M059J (cell line): ENCODE results near the gene GPR153. TPM values are rescaled to one million over a fixed set of nuclear protein-coding genes. Genes with fewer than 3 reads are reported as not detected.

Experiments used
- DNase-seq: peaks from one replicate; pipeline ENCODE4 v3.0.0-alpha.2; 2012; ENCODE audit warnings: low read depth
- total RNA-seq: library from RNA; depleted of rRNA; stranded (reverse); fragments of >200 nt; shearing (Covaris generic); gene quantifications from 2 replicates; pipeline ENCODE4 v1.2.3, GENCODE V29; 2014

Gene GPR153
- total RNA-seq, 1 experiment from 2014 or later: 9.1 TPM

GRCh38 chr1:6248932-6249738 is 11.8 kb downstream of the GPR153 start:
- DNase-seq: no peak

GRCh38 chr1:6248161-6248776 is 12.6 kb downstream of the GPR153 start:
- DNase-seq: no peak

- DNase-seq: no peak
Measured at GRCh38 chr1:6247651-6248050, 13.2 kb downstream of the GPR153 start.

- peak; percentile 63 for DNase-seq
Measured at GRCh38 chr1:6246497-6247467, 14.1 kb downstream of the GPR153 start.

GRCh38 chr1:6245869-6246496 is 14.9 kb downstream of the GPR153 start:
- DNase-seq: no peak

- peak; percentile 73 for DNase-seq
Measured at GRCh38 chr1:6245086-6245868, 15.6 kb downstream of the GPR153 start.

- no peak for DNase-seq
Measured at GRCh38 chr1:6244401-6245049, 16.4 kb downstream of the GPR153 start.

GRCh38 chr1:6243993-6244392 is 16.9 kb downstream of the GPR153 start, which contains the start of gene HES3:
Gene HES3 (plus strand): TSS chr1:6244179. CDS start chr1:6244366, 187 bp downstream.
- DNase-seq: no peak

GRCh38 chr1:6243053-6243834 is 17.7 kb downstream of the GPR153 start:
- DNase-seq: no peak

GRCh38 chr1:6241887-6242740 is 18.8 kb downstream of the GPR153 start:
- no peak for DNase-seq

GRCh38 chr1:6241107-6241886 is 19.6 kb downstream of the GPR153 start:
- DNase-seq: no peak

- peak; percentile 57 for DNase-seq
Measured at GRCh38 chr1:6239950-6240768, 20.7 kb downstream of the GPR153 start.

- DNase-seq: no peak
Measured at GRCh38 chr1:6239213-6239752, 21.6 kb downstream of the GPR153 start.

- no peak for DNase-seq
Measured at GRCh38 chr1:6237093-6237492, 23.8 kb downstream of the GPR153 start.

- no peak for DNase-seq
Measured at GRCh38 chr1:6235296-6235677, 25.6 kb downstream of the GPR153 start.

- peak; percentile 39 for DNase-seq
Measured at GRCh38 chr1:6234502-6235295, 26.2 kb downstream of the GPR153 start.
